Measurements from ENCODE around the gene BACH2.

The BACH2 gene

GRCh38 chr6:90028066-90028778, 268.4 kb downstream of the BACH2 start:
- no peak for DNase-seq (ENCODE audit: low spot score)

GRCh38 chr6:90026216-90026615, 270.4 kb downstream of the BACH2 start:
- DNase-seq (ENCODE audit: low spot score), result no peak

- no peak for DNase-seq (ENCODE audit: low spot score)
Observed at GRCh38 chr6:90025523-90026061, 271.1 kb downstream of the BACH2 start.

- DNase-seq (ENCODE audit: low spot score), result no peak
Observed at GRCh38 chr6:90024633-90025032, 272.0 kb downstream of the BACH2 start.

GRCh38 chr6:90021711-90022110, 274.9 kb downstream of the BACH2 start:
- DNase-seq (ENCODE audit: low spot score), result no peak

DNA sequence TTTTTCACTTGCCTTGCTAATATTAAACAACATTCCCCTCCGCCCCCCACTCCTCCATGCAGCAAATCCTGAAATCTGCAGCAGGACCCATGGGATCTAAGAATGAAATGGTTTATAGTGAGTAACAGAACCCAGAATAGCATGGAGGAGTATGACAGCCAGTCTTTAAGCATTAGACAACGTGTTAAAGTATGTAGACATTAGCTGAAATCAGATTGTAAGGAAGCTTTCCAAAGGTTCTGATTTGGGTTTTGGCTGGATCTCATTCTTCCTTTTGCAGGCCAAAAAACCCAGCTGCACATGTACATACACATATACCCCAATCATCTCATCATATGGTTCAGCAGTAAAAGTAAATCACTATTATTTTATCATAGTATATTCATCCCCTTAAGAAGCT, 275.9 kb downstream of the BACH2 start:
- DNase-seq (ENCODE audit: low spot score), result no peak

DNA sequence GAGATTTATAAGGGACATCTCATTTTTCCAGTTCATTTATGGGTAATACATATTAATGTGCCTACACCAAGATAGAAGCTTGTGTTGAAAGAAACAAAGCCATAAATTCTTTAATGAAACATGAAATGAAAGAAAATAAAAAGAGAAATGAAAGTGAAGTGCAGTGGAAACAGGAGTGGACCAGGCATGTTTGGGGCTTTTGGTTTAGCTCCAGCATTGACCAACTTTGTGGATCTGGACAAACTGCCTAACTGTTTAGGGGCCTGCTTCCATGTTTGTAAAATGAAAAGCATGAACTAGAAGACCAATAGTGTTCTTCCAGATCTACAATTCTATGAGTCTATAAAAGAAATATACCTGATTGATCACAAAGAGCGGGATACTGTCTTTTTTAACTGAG, 277.4 kb downstream of the BACH2 start:
- no peak for DNase-seq (ENCODE audit: low spot score)

- no peak for DNase-seq (ENCODE audit: low spot score)
Observed at GRCh38 chr6:90015883-90016282, 280.8 kb downstream of the BACH2 start.

DNA sequence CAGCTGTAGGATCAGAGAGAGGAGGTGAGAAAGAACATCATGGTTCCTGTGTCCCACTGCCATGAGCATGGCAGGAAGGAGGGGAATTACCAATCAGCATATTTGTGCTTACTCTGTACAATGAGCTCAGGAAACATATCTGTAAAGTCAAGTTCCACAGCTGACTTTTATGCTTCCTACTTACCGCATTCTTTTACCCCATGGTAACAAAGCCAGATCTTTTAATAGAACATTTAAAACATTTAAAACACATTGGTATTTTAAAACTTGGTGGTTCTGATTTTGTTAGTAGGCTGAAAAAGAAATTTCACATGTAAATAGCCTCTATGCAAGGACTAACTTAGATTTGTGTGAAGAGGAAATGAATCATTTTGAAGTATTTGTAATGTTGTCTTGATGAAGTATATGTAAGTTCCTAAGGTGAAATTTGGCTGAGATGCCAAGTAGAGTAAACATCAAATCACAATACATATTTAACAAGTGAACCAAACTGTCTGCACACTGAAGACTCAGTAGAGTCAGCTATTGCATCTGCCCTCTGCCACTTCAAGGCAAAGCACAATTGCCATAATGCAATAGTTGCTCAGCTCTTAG, 287.6 kb downstream of the BACH2 start:
- DNase-seq (ENCODE audit: low spot score), result peak; percentile 90

- no peak for DNase-seq (ENCODE audit: low spot score)
Observed at GRCh38 chr6:90008189-90008907, 288.3 kb downstream of the BACH2 start.

- DNase-seq (ENCODE audit: low spot score), result no peak
Observed at GRCh38 chr6:90005048-90005827, 291.4 kb downstream of the BACH2 start.

DNA sequence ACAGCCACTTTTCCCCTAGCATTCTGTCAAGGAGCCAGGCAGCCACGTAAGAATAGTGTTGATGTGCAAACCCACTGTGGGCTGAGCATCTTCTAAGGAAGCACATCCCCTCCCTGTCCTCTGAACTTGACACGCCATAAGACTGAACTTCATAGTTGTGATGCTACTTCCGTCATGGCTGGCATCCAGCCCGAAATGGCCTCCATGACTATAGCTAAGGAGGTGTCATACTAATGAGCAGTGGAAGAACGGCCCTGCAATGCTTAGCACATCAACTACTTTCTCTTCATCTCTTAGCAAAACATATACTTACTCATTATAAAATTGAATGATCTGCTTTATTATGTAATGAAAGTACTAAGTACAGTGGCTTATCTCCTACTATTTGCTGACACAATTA, 292.1 kb downstream of the BACH2 start:
- no peak for DNase-seq (ENCODE audit: low spot score)

DNA sequence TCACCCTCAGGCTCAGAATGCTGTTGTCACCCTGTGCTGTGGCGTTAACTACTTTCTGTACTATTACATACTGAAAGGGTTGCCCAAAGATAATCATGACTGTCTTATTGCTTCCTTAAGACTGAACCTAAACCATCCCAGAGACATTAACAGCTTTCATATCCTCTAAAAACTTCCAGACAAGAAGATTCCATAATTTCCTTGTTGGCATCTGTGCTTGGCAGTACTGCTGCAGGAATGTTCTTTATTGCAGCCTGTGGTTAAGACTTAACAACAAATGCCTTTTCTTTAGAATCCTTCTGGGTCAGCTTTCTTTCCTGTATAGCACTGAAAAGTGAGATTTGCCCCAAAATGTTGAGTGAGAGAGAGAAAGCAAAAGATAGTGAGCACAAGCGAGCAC, 292.7 kb downstream of the BACH2 start:
- DNase-seq (ENCODE audit: low spot score), result no peak

GRCh38 chr6:90003069-90003795, 293.4 kb downstream of the BACH2 start:
- no peak for DNase-seq (ENCODE audit: low spot score)

GRCh38 chr6:90000864-90001731, 295.5 kb downstream of the BACH2 start:
- DNase-seq (ENCODE audit: low spot score), result peak; percentile 61

- DNase-seq (ENCODE audit: low spot score), result no peak
Observed at GRCh38 chr6:89999945-90000825, 296.5 kb downstream of the BACH2 start.

DNA sequence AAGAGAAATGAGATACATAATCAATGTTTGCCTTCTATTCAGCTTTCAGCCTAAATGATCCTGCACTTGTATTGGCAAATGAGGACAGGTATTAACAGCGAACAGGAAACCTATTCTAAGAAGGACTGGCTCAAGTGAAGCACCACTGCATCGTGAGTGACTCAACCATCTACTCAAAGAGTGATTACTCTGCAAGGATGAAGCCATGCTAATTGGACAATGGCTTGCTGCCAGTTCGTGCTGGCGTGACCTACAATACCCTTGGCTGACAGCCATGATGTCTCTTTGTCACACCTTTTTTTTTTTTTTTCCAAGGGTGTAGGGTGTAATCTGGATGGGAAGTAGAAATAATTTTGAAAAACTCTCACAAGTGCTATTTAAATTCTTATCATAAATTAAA, 297.5 kb downstream of the BACH2 start:
- peak; percentile 56 for DNase-seq (ENCODE audit: low spot score)

DNA sequence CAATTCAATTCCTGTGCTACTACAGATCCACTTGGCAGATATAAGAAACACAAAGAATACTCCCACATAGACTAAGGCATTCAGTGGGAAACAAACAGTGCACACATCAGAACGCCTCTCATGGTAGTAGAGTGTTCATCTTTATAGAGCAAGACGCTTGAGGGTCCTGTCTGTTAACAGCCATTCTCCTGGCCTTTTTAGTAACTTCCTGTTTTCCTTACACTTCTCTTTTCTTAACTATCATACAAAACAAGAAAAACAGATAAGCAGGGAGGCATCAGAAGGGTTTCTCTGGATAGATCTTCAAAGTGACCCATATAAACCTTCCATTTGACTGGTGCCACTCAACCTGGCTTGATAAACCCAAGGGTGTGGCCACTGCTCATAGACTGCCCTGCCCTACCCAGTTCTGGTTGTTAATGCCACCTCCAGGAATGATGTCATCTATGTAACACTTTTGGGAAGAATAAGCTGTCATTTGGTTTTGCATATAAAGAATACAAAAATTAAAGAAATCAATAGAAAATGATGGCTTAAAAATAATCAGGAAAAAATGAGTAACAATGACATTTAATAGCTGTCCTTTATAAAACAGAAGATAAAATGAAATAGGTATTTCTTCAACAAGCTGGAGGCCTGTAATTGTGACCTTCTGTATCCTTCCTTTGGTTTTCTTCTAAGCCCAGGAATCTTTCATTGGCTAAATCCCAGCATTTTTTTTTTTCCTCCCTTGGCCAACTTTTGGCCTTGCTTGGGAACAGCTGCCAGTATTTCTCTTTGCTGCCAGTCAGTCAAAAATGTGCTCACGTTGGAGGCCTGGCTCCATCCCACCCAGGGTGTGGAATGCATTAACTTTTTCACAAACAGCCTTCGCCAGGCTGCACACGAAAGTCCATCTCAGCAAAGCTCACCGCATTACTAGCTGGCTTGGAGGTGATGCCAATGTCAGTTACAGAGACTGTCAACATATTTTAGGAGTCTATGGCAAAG, 298.9 kb downstream of the BACH2 start:
- DNase-seq (ENCODE audit: low spot score), result no peak

Data from kidney capillary endothelial cell (primary cell).